ENCODE results near the gene ASAP2. TPM values are rescaled to one million over a fixed set of nuclear protein-coding genes. Genes with fewer than 3 reads are reported as not detected.
A peak's percentile ranks its signal among the peaks of the same experiment; 100 is the strongest.
"Not testable (repeated sequence)": the region's sequence is repeated elsewhere in the genome, so short reads cannot be mapped to it uniquely, and the experiment has no call there.

Gene ASAP2
- total RNA-seq, 1 donor from 2014 or later, result 45.6 TPM

- Mint-ChIP-seq H3K27me3 (no peaks in the 10 kb centered on the region), H3K4me1 (ENCODE audit: unreplicated experiment) (peaks cover 11% of the 10 kb centered on the region), H3K4me3 (no peak overlapping the region), H3K36me3 (no peaks in the 10 kb centered on the region), H3K27ac (peak overlapping the region; percentile 31), H3K9me3 (no peaks in the 10 kb centered on the region)
- TF ChIP-seq CTCF (conservative IDR thresholded peaks at IDR 0.05), result no peak
- DNase-seq (ENCODE audit: extremely low spot score, unreplicated experiment), result no peak
Observed at GRCh38 chr2:9392898-9393765, 186.5 kb downstream of the ASAP2 start.

GRCh38 chr2:9394816-9395215 is 188.2 kb downstream of the ASAP2 start:
- H3K4me3 Mint-ChIP-seq, result no peak overlapping the region
- TF ChIP-seq CTCF (conservative IDR thresholded peaks at IDR 0.05), result no peak
- no peaks in the 10 kb centered on the region for H3K9me3 Mint-ChIP-seq
- no peaks in the 10 kb centered on the region for H3K27me3 Mint-ChIP-seq
- H3K27ac Mint-ChIP-seq, result no peak overlapping the region
- peaks cover 9% of the 10 kb centered on the region for H3K4me1 Mint-ChIP-seq (ENCODE audit: unreplicated experiment)
- DNase-seq (ENCODE audit: extremely low spot score, unreplicated experiment), result no peak
- peaks cover 3% of the 10 kb centered on the region for H3K36me3 Mint-ChIP-seq

- DNase-seq (ENCODE audit: extremely low spot score, unreplicated experiment), result no peak
- Mint-ChIP-seq H3K36me3 (peaks cover 7% of the 10 kb centered on the region), H3K27me3 (no peaks in the 10 kb centered on the region), H3K9me3 (no peaks in the 10 kb centered on the region), H3K27ac (peak overlapping the region; percentile 59), H3K4me3 (no peak overlapping the region), H3K4me1 (ENCODE audit: unreplicated experiment) (peaks cover 16% of the 10 kb centered on the region)
- TF ChIP-seq CTCF (conservative IDR thresholded peaks at IDR 0.05), result no peak
Observed at GRCh38 chr2:9397201-9397600, 190.6 kb downstream of the ASAP2 start.

GRCh38 chr2:9398251-9398650 is 191.6 kb downstream of the ASAP2 start:
- not testable (repeated sequence) for H3K27me3 Mint-ChIP-seq; DNase-seq (ENCODE audit: extremely low spot score, unreplicated experiment); H3K27ac Mint-ChIP-seq; H3K9me3 Mint-ChIP-seq; H3K4me1 Mint-ChIP-seq (ENCODE audit: unreplicated experiment); H3K36me3 Mint-ChIP-seq; H3K4me3 Mint-ChIP-seq

- peaks cover 11% of the 10 kb centered on the region for H3K36me3 Mint-ChIP-seq
- DNase-seq (ENCODE audit: extremely low spot score, unreplicated experiment), result no peak
- no peak overlapping the region for H3K4me3 Mint-ChIP-seq
- no peak for TF ChIP-seq CTCF (conservative IDR thresholded peaks at IDR 0.05)
- no peaks in the 10 kb centered on the region for H3K9me3 Mint-ChIP-seq
- peak overlapping the region; percentile 46 for H3K27ac Mint-ChIP-seq
- peaks cover 9% of the 10 kb centered on the region for H3K4me1 Mint-ChIP-seq (ENCODE audit: unreplicated experiment)
- H3K27me3 Mint-ChIP-seq, result no peaks in the 10 kb centered on the region
Observed at GRCh38 chr2:9398881-9399780, 192.5 kb downstream of the ASAP2 start.

Data from type B pancreatic cell (in vitro differentiated cells).